SU-DHL-6 (cell line): ENCODE data around the gene SLC39A11.

Experiments
- H2AFZ ChIP-seq: fragments of 200-600 bp; sonication (generic); 2 replicates; pipeline ENCODE4 v1.6.1; 2014; ENCODE audit warnings: low read depth, mild to moderate bottlenecking, moderate library complexity, mixed read lengths, antibody characterized with exemption, low read length; ENCODE audit not compliant: severe bottlenecking
- H3F3A ChIP-seq: fragments of 200-600 bp; shearing (Covaris generic); 2 replicates; pipeline ENCODE4 v1.6.0; 2016; ENCODE audit warnings: antibody characterized with exemption, mild to moderate bottlenecking; ENCODE audit not compliant: insufficient read depth
- H3K27ac ChIP-seq: fragments of 200-600 bp; sonication (generic); 2 replicates; pipeline ENCODE4 v1.5.1; 2016; ENCODE audit warnings: low read depth, mild to moderate bottlenecking, low read length, moderate library complexity, mixed read lengths
- H3K27me3 ChIP-seq: fragments of 200-600 bp; sonication (generic), shearing (Covaris generic); 2 replicates; pipeline ENCODE4 v1.6.0; 2014; ENCODE audit warnings: mild to moderate bottlenecking, low read length
- H3K36me3 ChIP-seq: fragments of 200-600 bp; sonication (generic); 2 replicates; pipeline ENCODE4 v1.6.1; 2014; ENCODE audit warnings: mild to moderate bottlenecking, low read length, mixed read lengths
- H3K4me2 ChIP-seq: fragments of 300-600, 200-600 bp; shearing (Covaris generic), sonication (generic); 2 replicates; pipeline ENCODE4 v1.6.0; 2014; ENCODE audit warnings: low read length, low read depth, mild to moderate bottlenecking; ENCODE audit not compliant: poor library complexity, severe bottlenecking
- H3K4me3 ChIP-seq: fragments of 200-600 bp; sonication (generic); 2 replicates; pipeline ENCODE4 v1.5.1; 2014; ENCODE audit warnings: antibody characterized with exemption, low read length, mild to moderate bottlenecking, mixed read lengths; ENCODE audit not compliant: insufficient read depth, poor library complexity, severe bottlenecking
- H3K79me2 ChIP-seq: fragments of 200-600 bp; sonication (generic); 2 replicates; pipeline ENCODE4 v1.6.1; 2014; ENCODE audit warnings: mild to moderate bottlenecking, low read length, moderate library complexity; ENCODE audit not compliant: insufficient read depth
- H3K9ac ChIP-seq: fragments of 200-600 bp; sonication (generic); 2 replicates; pipeline ENCODE4 v1.7.0; 2014; ENCODE audit warnings: mild to moderate bottlenecking, low read length
- H3K9me2 ChIP-seq: fragments of 200-600 bp; sonication (generic); replicated peaks from 2 replicates; pipeline ENCODE4 v1.6.1; 2014; ENCODE audit warnings: low read length; ENCODE audit not compliant: insufficient read depth
- H3K9me3 ChIP-seq: fragments of 200-600 bp; sonication (generic); 2 replicates; pipeline ENCODE4 v1.6.1; 2014; ENCODE audit warnings: low read length, mixed read lengths; ENCODE audit not compliant: insufficient read depth
- H4K20me1 ChIP-seq: fragments of 200-600 bp; sonication (generic); 2 replicates; pipeline ENCODE4 v1.6.1; 2014; ENCODE audit warnings: low read depth, mild to moderate bottlenecking, antibody characterized with exemption, low read length, moderate library complexity, mixed read lengths
- CTCF ChIP-seq: fragments of 200-600 bp; sonication (generic); IDR thresholded peaks from one replicate; pipeline ENCODE4 v1.5.1; 2017; ENCODE audit warnings: antibody characterized with exemption, mild to moderate bottlenecking, low read length, moderate library complexity; ENCODE audit not compliant: insufficient read depth, poor library complexity, severe bottlenecking
- EZH2phosphoT487 ChIP-seq: fragments of 200-600 bp; sonication (generic), shearing (Covaris generic); conservative IDR thresholded peaks from 2 replicates; pipeline ENCODE4 v1.6.1; 2018; ENCODE audit warnings: mild to moderate bottlenecking, antibody characterized with exemption, low read length, moderate library complexity, mixed read lengths

SLC39A11 gene

GRCh38 chr17:72665852-72666851, 426.3 kb downstream of the SLC39A11 start:
- H3K27me3 ChIP-seq: no peaks in the 10 kb centered on the region
- no peaks in the 10 kb centered on the region for H3F3A ChIP-seq

GRCh38 chr17:72662827-72663190, 429.7 kb downstream of the SLC39A11 start:
- Histone ChIP-seq H3K36me3 (no peaks in the 10 kb centered on the region), H3K79me2 (no peaks in the 10 kb centered on the region), H2AFZ (no peak overlapping the region), H4K20me1 (no peaks in the 10 kb centered on the region), H3K27ac (no peak overlapping the region), H3F3A (no peaks in the 10 kb centered on the region), H3K9me2 (no peaks in the 10 kb centered on the region; the same call in 1 of the 2 replicates), H3K9ac (no peak overlapping the region), H3K4me3 (no peak overlapping the region), H3K9me3 (no peaks in the 10 kb centered on the region), H3K27me3 (no peaks in the 10 kb centered on the region), H3K4me2 (no peak overlapping the region)
- no peak for TF ChIP-seq CTCF
- TF ChIP-seq EZH2phosphoT487: no peak

More at GRCh38 chr17:72665852-72666851, 426.3 kb downstream of the SLC39A11 start:
- Histone ChIP-seq H3K27ac (no peak overlapping the region), H3K4me2 (no peak overlapping the region), H3K4me3 (no peak overlapping the region), H3K36me3 (no peaks in the 10 kb centered on the region), H3K9me2 (no peaks in the 10 kb centered on the region; the same call in 1 of the 2 replicates), H3K79me2 (no peaks in the 10 kb centered on the region), H2AFZ (no peak overlapping the region), H3K9me3 (no peaks in the 10 kb centered on the region), H3K9ac (no peak overlapping the region), H4K20me1 (no peaks in the 10 kb centered on the region)
- no peak for TF ChIP-seq EZH2phosphoT487
- no peak for TF ChIP-seq CTCF

GRCh38 chr17:72661945-72662826, 430.3 kb downstream of the SLC39A11 start:
- Histone ChIP-seq H3F3A (no peaks in the 10 kb centered on the region), H4K20me1 (no peaks in the 10 kb centered on the region), H3K4me3 (no peak overlapping the region), H3K27me3 (no peaks in the 10 kb centered on the region), H3K36me3 (no peaks in the 10 kb centered on the region), H3K27ac (no peak overlapping the region), H3K9me3 (no peaks in the 10 kb centered on the region), H3K9ac (no peak overlapping the region), H3K9me2 (no peaks in the 10 kb centered on the region; the same call in 1 of the 2 replicates), H3K79me2 (no peaks in the 10 kb centered on the region), H2AFZ (no peak overlapping the region), H3K4me2 (no peak overlapping the region)
- TF ChIP-seq CTCF (no peak), EZH2phosphoT487 (no peak)
